Measurements from ENCODE around the gene PLCB3. TPM values are rescaled to one million over a fixed set of nuclear protein-coding genes. Genes with fewer than 3 reads are reported as not detected.

Gene PLCB3
- total RNA-seq, 4 donors from 2014 or later: 64.5 to 115 (median 91.2) TPM

DNA sequence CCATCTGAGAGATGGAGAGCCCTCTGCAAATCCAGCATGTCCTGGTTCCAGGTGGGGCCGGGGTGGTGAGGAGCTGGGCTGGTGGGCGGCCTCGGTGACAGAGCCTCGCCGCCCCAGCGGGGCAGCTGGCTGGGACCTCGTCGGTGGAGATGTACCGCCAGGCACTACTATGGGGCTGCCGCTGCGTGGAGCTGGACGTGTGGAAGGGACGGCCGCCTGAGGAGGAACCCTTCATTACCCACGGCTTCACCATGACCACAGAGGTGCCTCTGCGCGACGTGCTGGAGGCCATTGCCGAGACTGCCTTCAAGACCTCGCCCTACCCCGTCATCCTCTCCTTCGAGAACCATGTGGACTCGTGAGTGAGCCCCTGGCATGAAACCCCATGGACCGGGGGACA is 7.0 kb downstream of the PLCB3 start:
- in situ Hi-C loops (cut with MboI; ENCODE audit: low pct_ligation_motif_present in 1 of 4, low pct_unique_long_range_greater_than_20kb in 1 of 4, low sequenced_read_pairs in 3 of 4) (no loop called here), intact Hi-C loops (cut with DNase I; ENCODE audit: low total_unique reads) (no loop called here)
- Histone ChIP-seq H3K27me3 (no peaks in the 10 kb centered on the region), H3K4me1 (peaks cover 0 to 11% (median 2%) of the 10 kb centered on the region in 4 donors), H3K9me3 (no peaks in the 10 kb centered on the region), H3K36me3 (peaks cover 0 to 33% (median 0%) of the 10 kb centered on the region in 4 donors), H3K27ac (no peak overlapping the region), H3K4me3 (no peak overlapping the region)
- WGBS, 2 donors (ENCODE audit: low coverage in 1 of 2): 82% methylated on average over 21 of the region's 24 CpGs; no CpG with 5 or more reads in 1 of the 2 donors
- TF ChIP-seq POLR2A (IDR thresholded peaks at IDR 0.05): no peak
- TF ChIP-seq POLR2AphosphoS5 (IDR thresholded peaks at IDR 0.05): no peak
- TF ChIP-seq EP300 (IDR thresholded peaks at IDR 0.05; ENCODE audit: low read depth): no peak
- TF ChIP-seq, protein P1, sequence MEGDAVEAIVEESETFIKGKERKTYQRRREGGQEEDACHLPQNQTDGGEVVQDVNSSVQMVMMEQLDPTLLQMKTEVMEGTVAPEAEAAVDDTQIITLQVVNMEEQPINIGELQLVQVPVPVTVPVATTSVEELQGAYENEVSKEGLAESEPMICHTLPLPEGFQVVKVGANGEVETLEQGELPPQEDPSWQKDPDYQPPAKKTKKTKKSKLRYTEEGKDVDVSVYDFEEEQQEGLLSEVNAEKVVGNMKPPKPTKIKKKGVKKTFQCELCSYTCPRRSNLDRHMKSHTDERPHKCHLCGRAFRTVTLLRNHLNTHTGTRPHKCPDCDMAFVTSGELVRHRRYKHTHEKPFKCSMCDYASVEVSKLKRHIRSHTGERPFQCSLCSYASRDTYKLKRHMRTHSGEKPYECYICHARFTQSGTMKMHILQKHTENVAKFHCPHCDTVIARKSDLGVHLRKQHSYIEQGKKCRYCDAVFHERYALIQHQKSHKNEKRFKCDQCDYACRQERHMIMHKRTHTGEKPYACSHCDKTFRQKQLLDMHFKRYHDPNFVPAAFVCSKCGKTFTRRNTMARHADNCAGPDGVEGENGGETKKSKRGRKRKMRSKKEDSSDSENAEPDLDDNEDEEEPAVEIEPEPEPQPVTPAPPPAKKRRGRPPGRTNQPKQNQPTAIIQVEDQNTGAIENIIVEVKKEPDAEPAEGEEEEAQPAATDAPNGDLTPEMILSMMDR (IDR thresholded peaks at IDR 0.05): no peak
- DNase-seq: no peak

GRCh38 chr11:64258946-64259532 is 7.7 kb downstream of the PLCB3 start:
- TF ChIP-seq, protein P1 (IDR thresholded peaks at IDR 0.05): no peak
- TF ChIP-seq EP300 (IDR thresholded peaks at IDR 0.05; ENCODE audit: low read depth): no peak
- no peak for TF ChIP-seq POLR2A (IDR thresholded peaks at IDR 0.05)
- in situ Hi-C loops (cut with MboI; ENCODE audit: low pct_ligation_motif_present in 1 of 4, low pct_unique_long_range_greater_than_20kb in 1 of 4, low sequenced_read_pairs in 3 of 4): no loop called here
- no peak for DNase-seq
- peaks cover 0 to 35% (median 0%) of the 10 kb centered on the region in 4 donors for H3K36me3 ChIP-seq
- intact Hi-C loops (cut with DNase I; ENCODE audit: low total_unique reads): no loop called here
- no peak overlapping the region for H3K27ac ChIP-seq
- no peak overlapping the region for H3K4me3 ChIP-seq
- WGBS, 2 donors (ENCODE audit: low coverage in 1 of 2): 91% methylated on average over 31 of the region's 32 CpGs; no CpG with 5 or more reads in 1 of the 2 donors
- H3K27me3 ChIP-seq: no peaks in the 10 kb centered on the region
- peaks cover 0 to 4% (median 0%) of the 10 kb centered on the region in 4 donors for H3K4me1 ChIP-seq
- H3K9me3 ChIP-seq: no peaks in the 10 kb centered on the region

DNA sequence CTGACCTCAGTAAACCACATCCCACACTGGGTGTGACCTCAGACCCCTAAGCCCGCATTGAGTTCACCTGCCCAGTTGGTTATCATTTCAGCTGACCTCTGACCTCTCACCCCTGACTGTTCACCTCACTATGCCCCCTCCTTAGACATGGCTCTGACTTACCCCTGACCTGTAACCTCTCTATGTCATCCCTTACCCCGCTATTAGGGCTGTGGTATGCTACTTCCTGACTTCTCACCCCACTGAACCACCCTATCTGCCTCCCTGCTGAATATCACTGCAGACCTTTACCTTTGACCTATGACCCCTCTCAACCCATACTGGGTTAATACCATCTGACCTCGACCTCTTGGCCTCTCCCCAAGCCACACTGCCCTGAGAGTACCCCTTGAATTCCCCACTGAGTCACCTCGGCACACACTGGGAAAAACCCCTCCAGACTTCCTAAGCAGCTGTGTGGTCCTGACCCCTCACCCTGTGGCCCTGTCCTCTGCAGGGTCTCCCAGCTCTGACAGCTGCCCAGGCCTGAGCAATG is 8.3 kb downstream of the PLCB3 start:
- intact Hi-C loops (cut with DNase I; ENCODE audit: low total_unique reads) (no loop called here), in situ Hi-C loops (cut with MboI; ENCODE audit: low pct_ligation_motif_present in 1 of 4, low pct_unique_long_range_greater_than_20kb in 1 of 4, low sequenced_read_pairs in 3 of 4) (no loop called here)
- DNase-seq: no peak
- no peaks in the 10 kb centered on the region for H3K27me3 ChIP-seq
- H3K27ac ChIP-seq: no peak overlapping the region
- WGBS, 2 donors (ENCODE audit: low coverage in 1 of 2): 76 to 100% methylated on average over 1 to 4 of the region's 4 CpGs
- TF ChIP-seq POLR2A (IDR thresholded peaks at IDR 0.05) (no peak), POLR2AphosphoS5 (IDR thresholded peaks at IDR 0.05) (no peak), EP300 (IDR thresholded peaks at IDR 0.05; ENCODE audit: low read depth) (no peak)
- TF ChIP-seq, protein P1 (IDR thresholded peaks at IDR 0.05): no peak
- no peaks in the 10 kb centered on the region for H3K4me1 ChIP-seq
- no peaks in the 10 kb centered on the region for H3K9me3 ChIP-seq
- H3K4me3 ChIP-seq: no peak overlapping the region
- peaks cover 0 to 35% (median 0%) of the 10 kb centered on the region in 4 donors for H3K36me3 ChIP-seq

GRCh38 chr11:64260147-64260708 is 8.9 kb downstream of the PLCB3 start:
- no peak overlapping the region for H3K27ac ChIP-seq
- H3K4me3 ChIP-seq: no peak overlapping the region
- H3K9me3 ChIP-seq: no peaks in the 10 kb centered on the region
- no peak for DNase-seq
- no peaks in the 10 kb centered on the region for H3K27me3 ChIP-seq
- WGBS, 2 donors (ENCODE audit: low coverage in 1 of 2): 86 to 100% methylated on average over 1 to 6 of the region's 6 CpGs
- in situ Hi-C loops (cut with MboI; ENCODE audit: low pct_ligation_motif_present in 1 of 4, low pct_unique_long_range_greater_than_20kb in 1 of 4, low sequenced_read_pairs in 3 of 4) (no loop called here), intact Hi-C loops (cut with DNase I; ENCODE audit: low total_unique reads) (no loop called here)
- H3K4me1 ChIP-seq: no peaks in the 10 kb centered on the region
- TF ChIP-seq POLR2A (IDR thresholded peaks at IDR 0.05) (no peak), EP300 (IDR thresholded peaks at IDR 0.05; ENCODE audit: low read depth) (no peak), POLR2AphosphoS5 (IDR thresholded peaks at IDR 0.05) (no peak)
- H3K36me3 ChIP-seq: peaks cover 0 to 31% (median 2%) of the 10 kb centered on the region in 4 donors
